ENCODE data around the gene EMP1. TPM values are rescaled to one million over a fixed set of nuclear protein-coding genes. Genes with fewer than 3 reads are reported as not detected.

EMP1 gene
- total RNA-seq, 1 donor from 2014 or later: 273 TPM

DNA sequence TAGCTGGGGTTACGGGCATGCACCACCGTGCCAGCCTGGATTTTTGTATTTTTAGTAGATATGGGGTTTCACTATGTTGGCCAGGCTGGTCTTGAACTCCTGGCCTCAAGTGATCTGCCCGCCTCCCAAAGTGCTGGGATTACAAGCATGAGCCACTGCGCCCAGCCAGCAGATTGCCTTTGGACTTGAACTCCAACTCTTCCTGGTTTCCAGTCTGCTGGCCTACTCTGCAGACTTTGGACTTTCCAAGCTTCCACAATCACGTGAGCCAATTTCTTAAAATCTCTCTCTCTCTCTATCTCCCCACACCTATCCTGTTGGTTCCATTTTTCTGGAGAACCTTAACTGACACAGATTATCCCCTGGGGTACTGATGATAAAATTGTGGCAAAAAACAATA is 55.0 kb downstream of the EMP1 start:
- peaks cover 12% of the 10 kb centered on the region for H3K4me1 Mint-ChIP-seq (ENCODE audit: unreplicated experiment)
- no peaks in the 10 kb centered on the region for H3K9me3 Mint-ChIP-seq (ENCODE audit: unreplicated experiment)
- H3K36me3 Mint-ChIP-seq (ENCODE audit: low read depth, unreplicated experiment): no peaks in the 10 kb centered on the region
- no peaks in the 10 kb centered on the region for H3K27me3 Mint-ChIP-seq (ENCODE audit: unreplicated experiment)
- TF ChIP-seq, protein P1, sequence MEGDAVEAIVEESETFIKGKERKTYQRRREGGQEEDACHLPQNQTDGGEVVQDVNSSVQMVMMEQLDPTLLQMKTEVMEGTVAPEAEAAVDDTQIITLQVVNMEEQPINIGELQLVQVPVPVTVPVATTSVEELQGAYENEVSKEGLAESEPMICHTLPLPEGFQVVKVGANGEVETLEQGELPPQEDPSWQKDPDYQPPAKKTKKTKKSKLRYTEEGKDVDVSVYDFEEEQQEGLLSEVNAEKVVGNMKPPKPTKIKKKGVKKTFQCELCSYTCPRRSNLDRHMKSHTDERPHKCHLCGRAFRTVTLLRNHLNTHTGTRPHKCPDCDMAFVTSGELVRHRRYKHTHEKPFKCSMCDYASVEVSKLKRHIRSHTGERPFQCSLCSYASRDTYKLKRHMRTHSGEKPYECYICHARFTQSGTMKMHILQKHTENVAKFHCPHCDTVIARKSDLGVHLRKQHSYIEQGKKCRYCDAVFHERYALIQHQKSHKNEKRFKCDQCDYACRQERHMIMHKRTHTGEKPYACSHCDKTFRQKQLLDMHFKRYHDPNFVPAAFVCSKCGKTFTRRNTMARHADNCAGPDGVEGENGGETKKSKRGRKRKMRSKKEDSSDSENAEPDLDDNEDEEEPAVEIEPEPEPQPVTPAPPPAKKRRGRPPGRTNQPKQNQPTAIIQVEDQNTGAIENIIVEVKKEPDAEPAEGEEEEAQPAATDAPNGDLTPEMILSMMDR (IDR thresholded peaks at IDR 0.05; ENCODE audit: unreplicated experiment): no peak
- H3K4me3 Mint-ChIP-seq (ENCODE audit: unreplicated experiment): no peak overlapping the region
- no peak for DNase-seq (ENCODE audit: low spot score)
- H3K27ac Mint-ChIP-seq (ENCODE audit: unreplicated experiment): no peak overlapping the region

DNA sequence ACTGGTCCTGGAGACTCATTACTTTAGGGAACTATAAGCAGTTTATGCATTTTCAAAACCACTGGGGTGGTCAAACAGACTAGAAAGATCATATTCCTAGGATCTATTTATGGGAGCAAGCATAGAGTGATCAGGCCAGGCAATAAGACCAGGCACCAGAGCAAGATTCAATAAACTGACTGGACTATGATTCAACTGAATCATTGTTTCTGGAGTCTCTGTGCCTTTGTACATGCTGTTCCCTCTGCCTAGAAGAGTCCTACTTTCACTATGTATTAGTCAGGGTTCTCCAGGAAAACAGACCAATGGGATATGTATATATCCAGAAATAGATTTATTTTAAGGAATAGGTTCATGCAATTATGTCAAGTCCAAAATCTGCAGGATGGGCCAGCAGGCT is 55.5 kb downstream of the EMP1 start:
- Mint-ChIP-seq H3K4me1 (ENCODE audit: unreplicated experiment) (peaks cover 17% of the 10 kb centered on the region), H3K27ac (ENCODE audit: unreplicated experiment) (no peak overlapping the region), H3K9me3 (ENCODE audit: unreplicated experiment) (no peaks in the 10 kb centered on the region), H3K36me3 (ENCODE audit: low read depth, unreplicated experiment) (no peaks in the 10 kb centered on the region), H3K27me3 (ENCODE audit: unreplicated experiment) (peaks cover 2% of the 10 kb centered on the region), H3K4me3 (ENCODE audit: unreplicated experiment) (no peak overlapping the region)
- DNase-seq (ENCODE audit: low spot score): no peak
- TF ChIP-seq, protein P1 (IDR thresholded peaks at IDR 0.05; ENCODE audit: unreplicated experiment): no peak

DNA sequence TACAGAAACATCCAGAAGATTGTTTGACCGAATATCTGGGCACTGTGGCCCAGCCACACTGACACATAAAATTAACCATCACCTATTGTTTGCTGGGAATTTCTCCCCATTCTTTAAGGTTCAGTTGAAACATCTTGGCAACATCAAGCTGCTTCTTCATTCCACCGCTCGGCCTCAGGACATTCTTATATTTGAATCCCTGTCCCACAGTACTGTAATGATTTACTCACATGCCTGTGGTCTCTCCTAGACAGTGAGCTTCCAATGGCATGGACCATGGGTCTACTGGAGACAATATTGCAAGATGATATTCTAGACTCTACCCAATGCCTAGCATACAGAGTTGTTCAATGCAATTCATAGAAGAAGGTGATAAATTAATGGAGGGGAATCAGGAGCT is 56.1 kb downstream of the EMP1 start:
- no peak overlapping the region for H3K4me3 Mint-ChIP-seq (ENCODE audit: unreplicated experiment)
- TF ChIP-seq, protein P1 (IDR thresholded peaks at IDR 0.05; ENCODE audit: unreplicated experiment): no peak
- no peak for DNase-seq (ENCODE audit: low spot score)
- H3K9me3 Mint-ChIP-seq (ENCODE audit: unreplicated experiment): no peaks in the 10 kb centered on the region
- H3K36me3 Mint-ChIP-seq (ENCODE audit: low read depth, unreplicated experiment): no peaks in the 10 kb centered on the region
- peaks cover 23% of the 10 kb centered on the region for H3K4me1 Mint-ChIP-seq (ENCODE audit: unreplicated experiment)
- peaks cover 2% of the 10 kb centered on the region for H3K27me3 Mint-ChIP-seq (ENCODE audit: unreplicated experiment)
- no peak overlapping the region for H3K27ac Mint-ChIP-seq (ENCODE audit: unreplicated experiment)

DNA sequence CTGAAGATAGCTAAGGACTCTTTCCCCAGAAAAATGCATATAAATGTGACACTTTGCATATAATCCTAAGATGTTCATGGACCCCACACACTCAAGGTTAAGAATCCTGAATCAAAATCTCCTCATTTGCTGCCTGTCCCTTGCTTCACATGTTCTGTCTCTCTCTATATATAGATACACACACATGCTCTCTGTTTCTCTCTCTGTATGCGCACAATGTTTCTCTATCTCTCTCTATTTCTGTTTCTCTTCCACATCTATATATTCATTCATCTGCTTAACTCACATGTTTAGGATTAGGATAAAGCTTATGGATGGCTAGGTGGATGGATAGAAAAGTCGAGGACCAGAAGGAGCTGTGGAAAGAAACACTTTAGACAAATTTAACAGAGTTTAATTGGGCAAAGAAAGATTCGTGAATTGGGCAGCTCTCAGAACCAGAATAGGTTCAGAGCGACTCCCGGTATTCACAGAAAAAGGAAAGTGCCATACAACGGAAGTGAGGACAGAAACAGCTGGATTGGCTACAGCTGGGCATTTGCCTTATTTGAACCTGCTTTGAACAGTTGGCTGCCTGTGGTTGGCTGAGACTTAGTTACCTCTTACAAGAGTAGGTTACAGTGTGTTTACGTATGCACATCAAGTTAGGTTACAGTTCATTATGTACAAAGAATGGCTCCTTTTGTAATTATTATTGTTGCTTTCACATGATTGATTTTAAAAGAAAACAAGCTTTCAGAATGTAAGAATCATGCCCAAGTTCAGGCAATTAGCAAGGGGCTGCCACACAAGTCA is 57.6 kb downstream of the EMP1 start:
- TF ChIP-seq, protein P1 (IDR thresholded peaks at IDR 0.05; ENCODE audit: unreplicated experiment): no peak
- Mint-ChIP-seq H3K36me3 (ENCODE audit: low read depth, unreplicated experiment) (no peaks in the 10 kb centered on the region), H3K4me3 (ENCODE audit: unreplicated experiment) (no peak overlapping the region), H3K27me3 (ENCODE audit: unreplicated experiment) (peaks cover 2% of the 10 kb centered on the region), H3K4me1 (ENCODE audit: unreplicated experiment) (peaks cover 39% of the 10 kb centered on the region), H3K27ac (ENCODE audit: unreplicated experiment) (no peak overlapping the region), H3K9me3 (ENCODE audit: unreplicated experiment) (no peaks in the 10 kb centered on the region)
- no peak for DNase-seq (ENCODE audit: low spot score)
